Endodermal cell (in vitro differentiated cells): ENCODE measurements around the gene TPSD1. TPM values are rescaled to one million over a fixed set of nuclear protein-coding genes. Genes with fewer than 3 reads are reported as not detected.

ENCODE experiments used
- DNase-seq: peaks from one replicate; pipeline ENCODE4 v3.0.0-alpha.2; 2017
- H3K27ac ChIP-seq: 2 replicates; pipeline ENCODE4 v1.5.1; 2013; ENCODE audit warnings: mild to moderate bottlenecking, low read depth, low read length, moderate library complexity
- H3K27me3 ChIP-seq: 2 replicates; pipeline ENCODE4 v1.6.1; 2013; ENCODE audit warnings: mild to moderate bottlenecking, low read length, moderate library complexity; ENCODE audit not compliant: insufficient read depth, control insufficient read depth, poor library complexity, severe bottlenecking
- H3K36me3 ChIP-seq: 2 replicates; pipeline ENCODE4 v1.7.0; 2013; ENCODE audit warnings: mild to moderate bottlenecking, low read length, moderate library complexity; ENCODE audit not compliant: control insufficient read depth, insufficient read depth
- H3K4me1 ChIP-seq: one replicate; pipeline ENCODE4 v1.7.0; 2013; ENCODE audit warnings: low read length; ENCODE audit not compliant: control insufficient read depth, insufficient read depth
- H3K4me3 ChIP-seq: 2 replicates; pipeline ENCODE4 v1.5.1; 2013; ENCODE audit warnings: mild to moderate bottlenecking, low read length, moderate library complexity
- H3K9ac ChIP-seq: 2 replicates; pipeline ENCODE4 v1.6.1; 2013; ENCODE audit warnings: mild to moderate bottlenecking, low read length, moderate library complexity; ENCODE audit not compliant: poor library complexity, severe bottlenecking; ENCODE audit errors: extremely low read depth
- H3K9me3 ChIP-seq: 2 replicates; pipeline ENCODE4 v1.6.1; 2013; ENCODE audit warnings: mild to moderate bottlenecking, low read length, moderate library complexity; ENCODE audit not compliant: control insufficient read depth
- H3K27ac Mint-ChIP-seq: 2 replicates; pipeline ENCODE4 v1.8.0; 2020; ENCODE audit warnings: mixed read lengths
- H3K27me3 Mint-ChIP-seq: 2 replicates; pipeline ENCODE4 v1.8.0; 2021; ENCODE audit warnings: mild to moderate bottlenecking, mixed read lengths; ENCODE audit not compliant: insufficient read depth
- H3K36me3 Mint-ChIP-seq: 2 replicates; pipeline ENCODE4 v1.8.0; 2020; ENCODE audit warnings: low read depth, mixed read lengths
- H3K4me1 Mint-ChIP-seq: 2 replicates; pipeline ENCODE4 v1.8.0; 2020; ENCODE audit warnings: mixed read lengths
- H3K4me3 Mint-ChIP-seq: 2 replicates; pipeline ENCODE4 v1.8.0; 2020; ENCODE audit warnings: mild to moderate bottlenecking, moderate library complexity, mixed read lengths
- H3K9me3 Mint-ChIP-seq: 2 replicates; pipeline ENCODE4 v1.8.0; 2020; ENCODE audit warnings: mild to moderate bottlenecking, mixed read lengths
- CTCF ChIP-seq: fragments of 200-600 bp; sonication (generic); conservative IDR thresholded peaks from 2 replicates; pipeline ENCODE4 v1.5.0; 2021; ENCODE audit warnings: antibody characterized with exemption, mild to moderate bottlenecking
- WGBS, 2 experiments: methylation state at CpG; one replicate each; pipeline versions ENCODE4 v1.1.5 to v1.1.7; 2013; ENCODE audit warnings: missing lambda C conversion rate in 2 of 2, mixed read lengths in 1 of 2; ENCODE audit not compliant: insufficient coverage in 1 of 2, insufficient read length in 1 of 2; 5-methylcytosine and 5-hydroxymethylcytosine counted together
- total RNA-seq, 2 donors: library from RNA; stranded (reverse); fragmentation: NEBNext Ultra II Directional in 1 of 2; extraction: Animal tissue kit (Norgen Biotek cat#: 25700) in 1 of 2; gene quantifications; 2 replicates in 1 of 2; 3 replicates in 1 of 2; pipeline ENCODE4 v1.2.1, GENCODE V29; 2021

Gene TPSD1
- total RNA-seq, 2 donors from 2014 or later, result not detected

- DNase-seq, result no peak
- Mint-ChIP-seq H3K9me3 (no peaks in the 10 kb centered on the region), H3K36me3 (no peaks in the 10 kb centered on the region)
Measured at GRCh38 chr16:1279945-1280589, 24.2 kb downstream of the TPSD1 start.

GRCh38 chr16:1280783-1281182 lies 24.9 kb downstream of the TPSD1 start:
- Histone ChIP-seq H3K9ac (no peak overlapping the region), H3K9me3 (no peaks in the 10 kb centered on the region), H3K4me1 (no peaks in the 10 kb centered on the region), H3K4me3 (no peak overlapping the region), H3K36me3 (no peaks in the 10 kb centered on the region), H3K27me3 (no peaks in the 10 kb centered on the region), H3K27ac (no peak overlapping the region)
- Mint-ChIP-seq H3K4me3 (no peak overlapping the region), H3K27me3 (peaks cover 1% of the 10 kb centered on the region), H3K27ac (no peak overlapping the region), H3K36me3 (no peaks in the 10 kb centered on the region), H3K9me3 (no peaks in the 10 kb centered on the region), H3K4me1 (peaks cover 10% of the 10 kb centered on the region)
- TF ChIP-seq CTCF, result no peak
- DNase-seq, result no peak
- 86 to 87% methylated on average over 5 to 8 of the region's 8 CpGs for WGBS, 2 experiments

More at GRCh38 chr16:1279945-1280589, 24.2 kb downstream of the TPSD1 start:
- H3K4me1 ChIP-seq, result no peaks in the 10 kb centered on the region
- H3K9me3 ChIP-seq, result no peaks in the 10 kb centered on the region
- no peak overlapping the region for H3K27ac ChIP-seq
- TF ChIP-seq CTCF, result no peak
- Mint-ChIP-seq H3K4me1 (peaks cover 10% of the 10 kb centered on the region), H3K4me3 (no peak overlapping the region), H3K27me3 (peaks cover 5% of the 10 kb centered on the region), H3K27ac (no peak overlapping the region)
- WGBS, 2 experiments, result 91% methylated on average over 19 to 29 of the region's 29 CpGs
- H3K27me3 ChIP-seq, result no peaks in the 10 kb centered on the region
- no peaks in the 10 kb centered on the region for H3K36me3 ChIP-seq
- H3K4me3 ChIP-seq, result no peak overlapping the region
- no peak overlapping the region for H3K9ac ChIP-seq

GRCh38 chr16:1281517-1281916 lies 25.6 kb downstream of the TPSD1 start:
- no peak overlapping the region for H3K27ac Mint-ChIP-seq
- no peak for DNase-seq
- peaks cover 10% of the 10 kb centered on the region for H3K4me1 Mint-ChIP-seq
- 86 to 92% methylated on average over 16 of the region's 16 CpGs for WGBS, 2 experiments
- Histone ChIP-seq H3K4me1 (no peaks in the 10 kb centered on the region), H3K9ac (no peak overlapping the region), H3K9me3 (no peaks in the 10 kb centered on the region), H3K4me3 (no peak overlapping the region), H3K27me3 (no peaks in the 10 kb centered on the region), H3K27ac (no peak overlapping the region), H3K36me3 (no peaks in the 10 kb centered on the region)
- H3K9me3 Mint-ChIP-seq, result no peaks in the 10 kb centered on the region
- H3K4me3 Mint-ChIP-seq, result no peak overlapping the region
- TF ChIP-seq CTCF, result no peak
- H3K36me3 Mint-ChIP-seq, result no peaks in the 10 kb centered on the region
- no peaks in the 10 kb centered on the region for H3K27me3 Mint-ChIP-seq
